Forelimb muscle (tissue), 1 donor: ENCODE data around the gene RXRA. TPM values are rescaled to one million over a fixed set of nuclear protein-coding genes. Genes with fewer than 3 reads are reported as not detected.

ENCODE experiments used
- DNase-seq: peaks from one replicate; pipeline ENCODE4 v3.0.0-alpha.2; 2013; ENCODE audit warnings: low read depth
- polyA plus RNA-seq: library from polyadenylated mRNA; unstranded; fragments of 120-200 nt; gene quantifications from one replicate; pipeline ENCODE4 v1.2.1, GENCODE V29; 2013; ENCODE audit not compliant: insufficient read length

The RXRA gene
- polyA plus RNA-seq, 1 donor: 28.9 TPM

DNA sequence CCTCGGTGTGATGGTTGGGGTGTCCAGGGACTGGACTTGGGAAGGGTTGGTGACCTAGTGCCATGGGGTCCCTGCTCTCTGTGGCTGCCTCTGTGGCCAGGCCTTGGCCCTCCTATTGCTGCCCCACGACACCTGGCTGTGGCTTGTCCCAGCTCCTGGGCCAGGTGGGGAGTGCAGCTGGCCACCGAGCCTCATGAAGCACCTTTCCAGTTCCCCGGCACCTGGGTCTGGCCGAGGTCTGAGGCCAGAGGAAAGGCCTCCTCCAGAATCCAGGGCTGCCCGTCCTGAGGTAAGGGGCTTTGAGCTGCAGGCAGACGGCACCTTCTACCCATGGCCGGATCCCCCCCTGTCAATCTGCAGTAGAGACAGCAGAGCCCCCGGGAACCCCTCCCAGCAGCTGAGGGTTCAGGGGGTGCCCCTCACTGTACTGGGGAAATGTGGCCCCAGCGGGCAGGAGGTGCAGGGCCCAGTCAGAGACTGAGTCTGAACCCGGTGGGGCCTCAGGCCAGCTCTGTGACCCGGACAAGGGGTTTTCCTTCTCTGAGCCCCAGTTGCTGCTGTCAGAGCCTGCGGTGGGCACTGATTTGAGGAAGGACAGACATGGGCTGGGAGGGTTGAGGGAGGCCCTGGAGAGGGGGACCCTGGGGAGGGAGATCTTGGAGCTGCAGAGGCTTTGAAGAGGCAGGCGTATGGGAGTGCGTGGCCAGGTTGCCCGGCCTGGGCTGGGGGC, 54.5 kb downstream of the RXRA start:
- DNase-seq: no peak

DNA sequence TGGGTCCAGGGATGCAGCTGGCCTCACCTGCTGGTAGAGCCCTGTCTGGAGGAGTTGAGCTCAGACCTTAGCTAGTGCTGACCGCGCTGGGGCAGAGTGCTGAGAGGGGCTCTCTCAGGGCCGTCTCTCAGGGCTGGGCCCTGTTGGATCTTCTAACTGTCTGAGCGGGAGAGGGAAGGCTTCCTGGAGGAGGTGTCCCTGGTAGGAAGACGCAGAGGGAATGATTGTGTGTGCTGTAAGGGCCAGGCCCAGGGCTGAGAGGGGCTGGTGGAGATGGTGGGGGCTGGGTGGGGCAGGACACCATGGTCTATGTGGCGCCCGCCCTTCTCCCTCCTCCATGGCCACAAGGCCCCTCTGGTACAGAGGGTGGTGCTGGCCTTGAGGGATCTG, 55.0 kb downstream of the RXRA start:
- no peak for DNase-seq

DNA sequence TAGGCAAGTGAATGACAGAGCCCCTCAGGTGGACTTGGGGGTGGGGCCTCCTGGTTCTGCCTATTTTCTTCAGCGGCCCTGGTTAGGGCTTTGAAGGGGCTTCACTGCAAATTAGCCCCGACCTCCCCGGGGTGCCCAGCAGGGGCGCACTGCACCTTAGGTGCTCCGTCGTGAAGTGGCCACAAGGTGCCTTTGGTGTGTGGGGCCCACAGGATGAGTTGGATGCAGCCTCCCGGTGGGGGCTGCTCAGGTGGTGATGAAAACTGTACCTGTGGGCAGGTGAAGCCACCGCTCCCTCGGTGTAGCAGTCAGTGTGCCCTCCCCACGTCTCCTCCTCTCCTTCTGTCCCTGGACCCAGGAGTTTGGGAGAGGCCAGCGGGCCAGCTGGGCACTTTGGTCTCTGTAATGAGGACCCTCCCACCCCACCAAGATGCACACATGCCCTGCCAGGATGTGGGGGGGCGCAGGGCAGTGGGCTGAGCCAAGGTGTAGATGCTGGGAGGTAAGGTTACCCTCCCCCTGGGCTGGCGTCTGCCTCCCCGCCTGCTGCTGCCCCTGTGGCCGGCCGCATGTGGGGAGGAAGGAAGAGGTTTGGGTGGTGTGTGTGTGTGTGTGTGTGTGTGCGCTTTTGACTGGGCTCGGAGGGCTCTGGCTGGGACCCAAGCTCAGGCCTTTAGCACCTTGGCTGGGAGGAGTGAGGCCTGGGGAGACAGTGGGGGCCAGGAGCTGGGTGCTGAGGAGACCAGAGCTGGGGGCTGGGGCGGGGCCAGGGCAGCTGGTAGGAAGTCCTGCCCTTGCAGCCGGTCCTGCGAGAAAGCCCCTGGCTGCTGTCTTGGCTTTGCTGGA, 55.6 kb downstream of the RXRA start:
- DNase-seq: no peak

DNA sequence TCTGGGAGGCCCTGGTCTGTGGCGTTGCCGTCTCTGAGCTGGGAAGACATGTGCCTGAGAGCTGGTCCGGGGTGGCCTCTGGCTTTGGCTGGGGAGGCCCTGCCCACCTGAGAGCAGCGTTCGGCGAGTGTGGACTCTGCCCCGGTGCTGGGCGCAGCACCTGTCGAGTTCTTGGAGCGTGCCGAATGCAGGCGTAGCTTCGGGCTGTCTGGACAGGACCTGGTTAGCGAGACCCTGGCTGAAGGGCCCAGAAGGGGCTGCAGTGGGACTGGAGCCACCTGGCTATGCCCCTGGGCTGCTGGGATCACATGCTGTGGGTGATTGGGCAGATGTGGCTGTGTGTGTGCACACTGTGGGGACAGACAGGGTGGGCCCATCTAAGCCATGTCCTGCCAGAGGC, 56.5 kb downstream of the RXRA start:
- DNase-seq: no peak

DNA sequence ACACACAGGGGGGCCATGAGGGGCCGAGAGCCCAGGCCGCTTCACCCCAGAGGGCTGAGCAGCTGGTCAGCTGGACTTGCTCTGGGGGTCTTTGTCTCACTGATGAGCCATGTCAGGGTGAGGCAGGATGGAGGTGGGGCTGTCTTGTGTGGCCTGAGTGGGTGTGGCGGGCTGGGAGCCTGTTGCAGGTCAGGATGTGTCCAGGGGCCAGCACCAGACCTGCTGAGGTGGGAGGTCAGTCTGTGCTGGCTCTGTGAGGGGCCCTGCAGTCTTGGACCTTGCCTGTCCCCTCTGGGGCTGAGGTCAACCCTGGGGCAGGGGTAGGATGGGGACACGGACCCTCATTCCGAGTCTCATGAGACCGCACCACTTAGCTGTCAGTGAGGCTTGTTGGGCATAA, 56.9 kb downstream of the RXRA start:
- no peak for DNase-seq

DNA sequence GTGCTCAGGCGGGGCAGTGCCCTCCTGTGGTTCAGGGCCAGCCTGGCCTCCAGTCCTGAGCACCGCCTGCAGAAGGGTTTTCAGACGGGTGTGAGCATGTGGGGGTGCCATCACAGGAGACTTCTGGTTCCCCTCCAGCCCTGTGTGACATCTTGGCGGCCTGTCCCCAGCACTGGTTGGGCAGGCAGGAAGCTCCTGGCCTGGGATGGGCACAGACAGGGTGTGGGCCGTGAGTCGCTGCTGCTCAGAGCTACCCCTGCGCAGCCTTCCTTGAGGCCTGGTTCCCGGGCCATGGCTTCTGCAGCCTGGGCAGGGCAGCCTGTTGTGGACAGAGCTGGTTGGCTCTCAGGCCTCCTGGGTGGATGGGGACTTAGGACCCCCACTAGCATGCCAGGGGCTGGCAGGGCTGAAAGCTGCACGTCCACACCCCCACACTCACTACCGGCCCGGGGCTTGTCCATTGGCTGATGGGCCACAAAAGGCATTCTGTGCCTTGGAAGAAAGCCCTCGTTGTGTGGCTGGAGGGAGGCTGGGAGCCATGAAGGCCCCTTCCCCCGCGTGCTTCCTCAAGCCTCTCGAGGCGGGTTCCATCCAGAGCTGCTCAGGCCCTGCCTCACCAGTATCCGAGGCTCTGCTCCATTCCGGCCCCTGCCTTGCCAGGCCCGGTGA, 58.7 kb downstream of the RXRA start:
- no peak for DNase-seq

DNA sequence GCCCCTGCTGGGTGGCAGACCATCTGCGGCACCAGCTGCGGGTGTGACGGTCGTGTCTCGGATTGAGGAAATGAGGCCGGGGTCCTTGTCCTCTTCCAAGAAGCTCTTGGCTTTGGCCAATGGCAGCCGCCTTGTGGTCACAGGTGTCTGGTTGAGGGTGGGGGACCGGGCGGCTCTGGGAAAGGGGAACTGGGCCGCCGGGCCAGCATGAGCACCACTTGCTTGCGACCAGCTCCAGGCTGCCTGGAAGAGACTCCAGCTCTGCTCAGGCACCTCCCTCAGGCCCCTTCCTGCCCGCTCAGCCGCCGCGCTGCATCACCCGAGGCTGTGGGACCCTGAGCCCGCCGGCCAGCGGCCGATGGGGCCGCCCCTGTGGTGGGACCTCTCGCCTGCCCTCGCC, 59.7 kb downstream of the RXRA start:
- no peak for DNase-seq

DNA sequence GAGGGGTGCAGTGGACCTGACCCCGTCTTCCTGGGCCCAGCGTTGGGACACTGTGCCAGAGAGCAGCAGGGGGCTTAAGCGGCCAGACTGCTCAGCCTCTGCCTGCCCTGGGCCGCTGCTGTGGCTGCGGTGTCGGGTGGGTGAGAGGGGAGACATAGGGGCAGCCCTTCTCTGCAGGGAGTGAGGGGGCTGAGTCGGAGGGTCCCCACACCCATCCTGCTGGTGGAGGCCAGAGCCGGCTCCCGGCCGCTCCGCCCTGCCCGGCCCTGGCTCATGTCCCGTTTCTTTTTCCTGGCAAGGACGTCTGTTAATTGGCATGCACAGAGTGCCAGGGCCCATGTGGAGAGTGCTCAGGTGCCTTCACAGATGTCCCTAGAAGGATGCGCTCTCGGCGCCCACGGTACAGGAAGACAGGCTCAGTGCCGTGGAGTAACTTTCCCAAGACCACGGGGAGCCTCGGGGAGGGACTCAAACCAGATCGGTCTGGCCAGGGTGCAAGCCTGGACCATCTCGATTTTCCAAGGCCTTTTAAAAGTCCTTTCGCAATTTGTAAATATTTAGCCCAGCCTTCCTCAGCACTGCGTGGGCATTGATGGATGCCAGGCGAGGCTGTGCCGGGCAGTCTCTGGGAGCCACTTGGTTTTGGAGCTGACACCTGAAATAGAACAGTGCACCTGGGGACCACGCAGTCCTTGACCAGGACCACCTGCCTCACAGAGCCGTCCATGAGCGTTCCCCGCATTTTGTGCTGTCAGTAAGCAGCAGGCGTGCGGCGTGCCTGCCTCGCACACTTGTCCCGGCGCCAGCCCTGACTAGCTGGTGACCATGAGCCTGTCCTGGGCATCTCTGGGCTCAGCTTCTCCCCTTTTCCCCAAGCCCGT, 60.9 kb downstream of the RXRA start:
- DNase-seq: no peak

DNA sequence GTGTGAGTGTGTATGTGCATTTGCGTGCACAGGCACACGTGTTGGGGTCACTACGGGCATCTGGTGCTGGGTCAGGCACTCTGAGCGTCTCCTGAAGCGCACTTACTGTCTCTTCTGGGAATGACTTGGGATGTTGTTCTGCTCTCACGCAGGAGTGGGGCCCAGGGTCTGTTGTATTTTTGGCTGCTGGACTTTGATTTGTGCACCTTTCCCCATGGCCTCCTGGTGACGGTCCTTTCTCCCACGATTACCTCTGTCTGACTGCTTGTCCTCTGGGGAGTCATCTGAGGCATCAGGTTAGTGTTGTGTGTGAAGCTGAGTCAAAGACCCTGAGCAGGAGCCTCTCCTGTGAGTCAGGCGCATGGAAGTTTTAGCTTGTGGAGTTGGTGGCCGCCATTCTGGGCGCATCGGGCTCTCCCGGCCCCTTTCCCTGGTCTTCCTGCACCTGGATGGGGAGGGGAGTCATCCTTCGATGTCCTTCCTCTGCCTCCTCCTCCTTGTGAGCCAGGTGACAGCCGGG, 62.1 kb downstream of the RXRA start:
- no peak for DNase-seq

DNA sequence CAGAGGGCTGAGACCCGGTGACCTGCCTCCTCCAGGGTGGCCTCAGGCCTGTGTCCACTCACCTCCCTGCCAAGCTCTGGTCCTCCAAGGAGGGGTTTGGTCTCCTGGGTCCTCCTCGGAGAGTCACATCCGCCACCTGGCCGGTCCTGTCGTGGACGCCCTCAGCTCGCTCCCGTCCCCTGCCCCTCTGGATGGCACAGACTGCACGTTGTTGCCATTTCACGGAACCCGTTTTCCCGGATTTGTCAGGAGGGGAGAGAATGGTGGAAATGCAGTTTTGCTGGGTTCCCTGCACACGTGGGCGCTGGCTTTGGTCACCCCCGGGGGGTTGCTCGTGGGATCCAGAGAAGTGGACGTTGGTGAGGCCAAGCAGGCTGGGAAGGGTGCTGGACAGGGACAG, 62.7 kb downstream of the RXRA start:
- no peak for DNase-seq

DNA sequence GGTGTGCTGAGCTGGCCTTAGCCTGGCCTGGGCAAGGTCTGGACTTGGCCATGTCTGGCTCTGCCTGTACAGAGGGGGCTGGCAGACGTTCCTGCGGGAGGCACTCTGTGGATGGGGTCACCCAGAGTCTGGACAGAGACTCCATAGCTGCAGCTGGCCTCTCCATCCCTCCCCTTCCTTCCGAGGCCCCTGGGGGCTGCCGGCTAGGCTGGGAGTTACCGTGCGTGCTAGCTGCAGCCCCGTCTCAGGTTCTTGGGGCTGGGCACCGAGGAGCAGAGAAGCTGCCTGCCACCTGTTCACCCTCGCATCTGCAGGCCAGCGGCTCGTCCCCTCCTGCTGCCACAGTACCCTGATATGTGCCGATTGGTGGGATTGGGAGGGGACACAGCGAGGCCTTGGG, 63.4 kb downstream of the RXRA start:
- no peak for DNase-seq

DNA sequence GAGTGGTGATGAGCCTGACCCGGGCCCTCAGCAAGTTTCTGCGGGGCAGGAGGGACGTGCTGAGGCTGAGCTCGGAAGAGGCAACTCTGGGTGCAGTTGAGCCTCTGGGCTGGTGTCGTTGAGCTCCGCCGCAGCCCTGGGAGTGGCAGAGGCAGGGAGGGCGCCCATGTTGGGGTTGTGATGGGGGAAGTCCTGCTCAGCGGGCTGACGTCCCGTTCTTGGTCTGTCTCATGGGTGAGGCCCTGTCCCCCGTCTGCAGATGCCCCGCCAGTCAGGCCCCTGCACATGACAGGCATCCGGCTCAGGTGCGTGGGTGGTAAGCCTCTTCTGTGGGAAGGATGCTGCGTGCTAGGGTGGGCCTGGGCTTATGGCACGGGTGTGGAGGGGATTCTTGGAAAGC, 64.3 kb downstream of the RXRA start:
- DNase-seq: no peak

DNA sequence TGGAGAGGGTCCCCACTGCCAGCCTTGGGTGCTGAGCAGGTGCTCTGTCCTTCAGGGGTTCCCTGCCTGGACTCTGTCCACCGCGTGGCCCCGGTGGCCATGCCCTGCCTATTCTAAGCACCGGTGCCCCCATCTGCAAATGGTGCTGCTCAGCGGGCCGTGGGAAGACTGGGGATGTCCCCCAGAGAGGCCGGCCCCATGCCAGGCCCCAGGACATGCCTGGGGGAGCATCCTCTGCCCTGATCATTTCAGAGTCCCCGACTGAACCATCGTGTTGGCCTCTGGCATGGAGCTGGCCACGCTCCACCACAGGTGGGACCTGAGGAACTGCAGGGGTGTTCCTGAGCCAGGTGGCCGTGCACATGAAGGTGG, 64.7 kb downstream of the RXRA start:
- no peak for DNase-seq

DNA sequence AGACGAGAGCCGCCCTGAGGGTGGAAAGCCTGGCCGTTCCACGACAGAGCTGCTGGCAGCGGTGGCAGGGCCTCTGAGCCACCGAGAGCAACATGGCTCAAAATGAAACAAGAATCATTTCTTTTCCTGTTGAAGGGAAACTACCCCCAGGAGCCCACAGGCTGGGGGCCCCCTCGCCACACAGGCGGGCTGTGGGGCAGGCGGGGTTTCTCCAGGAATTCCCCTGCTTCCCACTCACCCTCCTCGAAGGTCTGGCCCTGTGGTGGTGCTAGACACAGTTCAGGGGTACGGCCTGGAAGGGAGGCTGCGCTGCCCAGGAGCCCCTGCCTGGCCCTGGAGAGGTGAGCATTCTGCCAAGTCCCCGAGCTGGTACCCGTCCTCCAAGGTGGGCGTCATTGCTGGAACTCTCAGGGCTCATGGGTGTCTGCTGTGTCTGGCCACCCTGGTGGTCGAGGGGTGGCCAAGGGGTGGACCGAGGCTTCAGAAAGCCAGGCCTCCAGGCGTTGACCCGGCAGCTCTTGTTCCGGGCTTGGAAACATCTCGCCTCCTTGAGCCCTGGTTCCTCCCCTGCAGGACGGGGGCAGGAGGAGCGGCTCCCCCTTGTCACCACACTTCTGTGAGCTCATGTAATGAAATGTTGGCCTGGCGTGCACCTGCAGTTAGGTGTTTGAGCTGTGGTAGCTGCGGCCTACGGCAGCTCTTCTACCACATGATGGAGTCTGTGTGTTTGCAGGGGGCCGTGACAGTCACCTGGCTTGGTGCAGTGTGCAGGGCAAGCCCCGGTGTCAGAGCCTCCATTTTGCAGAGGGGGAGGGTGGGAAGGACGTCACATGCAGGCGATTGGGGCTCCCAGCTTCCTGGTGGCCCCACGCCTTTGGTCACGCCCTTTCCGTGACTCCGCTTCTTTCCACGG, 65.3 kb downstream of the RXRA start:
- no peak for DNase-seq

DNA sequence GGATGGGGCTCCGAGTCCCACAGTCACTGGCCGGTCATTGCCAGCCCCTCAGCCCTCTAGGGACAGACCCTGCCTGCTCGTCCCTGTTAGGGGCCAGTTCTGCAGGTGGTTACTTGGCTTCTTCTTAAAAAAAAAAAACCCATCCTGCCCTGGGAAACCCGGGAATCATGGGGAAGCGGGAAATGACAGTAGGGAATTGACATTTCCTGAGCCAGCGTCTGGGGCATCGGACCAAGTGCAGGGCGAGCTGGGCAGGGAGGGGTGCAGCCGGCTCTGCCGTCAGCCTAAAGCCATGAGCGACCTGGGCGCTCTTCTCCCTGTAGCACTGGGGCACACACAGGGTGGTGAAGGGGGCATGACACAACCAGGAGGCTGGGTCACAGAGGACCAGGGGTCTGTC, 66.6 kb downstream of the RXRA start:
- DNase-seq: no peak

DNA sequence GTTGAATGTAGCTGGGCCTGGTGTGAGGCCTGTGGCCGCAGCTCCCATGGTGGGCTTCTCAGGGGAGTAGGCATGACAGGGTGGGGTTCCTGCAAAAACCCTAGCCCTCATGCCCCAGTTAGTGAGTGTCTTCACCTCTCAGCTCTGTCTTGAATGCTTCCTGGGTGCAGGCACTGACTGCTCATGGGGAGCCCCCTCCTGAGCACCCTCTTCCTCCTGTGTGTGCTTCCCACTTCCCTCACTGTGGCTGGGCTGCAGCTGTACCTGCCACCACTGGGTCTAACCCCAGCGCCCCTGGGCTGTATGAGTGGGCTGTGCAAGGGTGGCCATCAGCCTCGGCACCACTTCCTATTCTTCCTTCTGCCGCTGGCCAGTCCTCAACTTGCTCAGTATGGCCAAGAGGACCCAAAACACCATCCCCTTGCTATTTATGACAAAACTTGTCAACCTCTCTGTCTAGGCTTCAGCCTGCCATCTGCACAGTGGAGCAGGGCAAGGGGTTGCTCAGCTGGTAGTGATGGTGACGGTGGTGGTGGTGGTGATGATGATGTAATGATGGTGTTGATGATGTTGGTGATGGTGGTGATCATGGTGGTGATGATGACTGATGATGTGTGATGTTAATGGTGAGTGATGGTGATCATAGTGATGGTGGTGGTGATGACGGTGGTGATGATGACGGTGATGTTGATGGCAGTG, 67.5 kb downstream of the RXRA start:
- no peak for DNase-seq

DNA sequence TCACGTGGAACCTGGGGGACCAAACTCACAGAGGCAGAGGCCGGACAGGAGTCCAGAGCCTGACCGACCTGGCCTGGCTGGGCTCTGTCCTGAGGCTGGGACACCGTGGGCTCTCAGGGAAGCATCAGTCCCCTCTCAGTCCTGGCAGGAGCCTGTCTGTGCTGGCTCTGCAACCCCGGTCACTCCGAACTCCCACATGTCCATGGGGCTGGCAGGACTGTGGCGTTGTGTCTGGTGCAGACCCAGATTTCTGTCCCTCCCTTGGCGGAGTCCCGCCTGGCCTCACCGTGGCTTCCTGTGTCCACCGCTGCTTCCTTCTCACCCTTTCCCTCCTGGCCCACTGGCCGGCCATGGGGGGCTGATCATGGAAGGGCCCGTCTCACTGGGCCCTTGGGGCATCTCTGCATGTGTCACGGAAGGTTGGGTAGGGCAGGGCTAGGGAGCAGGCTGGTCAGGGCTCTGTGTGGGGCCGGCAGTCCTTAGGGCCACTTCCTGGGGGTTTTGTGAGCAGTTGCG, 68.8 kb downstream of the RXRA start:
- DNase-seq: no peak

DNA sequence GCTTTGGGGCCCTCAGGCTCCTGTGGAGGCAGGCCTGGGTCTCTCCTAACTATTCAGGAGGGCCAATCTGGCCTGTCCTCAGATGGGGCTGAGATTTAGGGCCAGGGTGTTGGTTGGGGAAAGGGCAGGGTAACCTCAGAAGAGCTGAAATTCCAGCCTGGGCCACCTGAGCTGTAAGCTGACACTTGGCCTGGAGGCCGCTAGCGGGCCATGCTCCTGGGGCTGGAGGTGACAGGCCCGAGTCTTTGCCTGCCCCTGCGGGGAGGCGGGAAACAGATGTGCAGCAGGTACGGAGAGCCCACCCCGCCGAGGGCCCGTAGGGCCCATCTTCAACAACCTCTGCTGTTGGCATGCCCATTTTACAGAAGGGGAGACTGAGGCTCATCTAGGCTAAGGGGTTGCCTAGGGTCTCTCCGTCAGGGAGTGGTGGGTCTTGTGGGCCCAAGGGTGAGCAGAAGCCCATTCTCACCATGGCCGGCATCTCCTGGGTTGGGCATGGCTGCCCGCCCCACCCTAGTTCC, 69.5 kb downstream of the RXRA start:
- no peak for DNase-seq

DNA sequence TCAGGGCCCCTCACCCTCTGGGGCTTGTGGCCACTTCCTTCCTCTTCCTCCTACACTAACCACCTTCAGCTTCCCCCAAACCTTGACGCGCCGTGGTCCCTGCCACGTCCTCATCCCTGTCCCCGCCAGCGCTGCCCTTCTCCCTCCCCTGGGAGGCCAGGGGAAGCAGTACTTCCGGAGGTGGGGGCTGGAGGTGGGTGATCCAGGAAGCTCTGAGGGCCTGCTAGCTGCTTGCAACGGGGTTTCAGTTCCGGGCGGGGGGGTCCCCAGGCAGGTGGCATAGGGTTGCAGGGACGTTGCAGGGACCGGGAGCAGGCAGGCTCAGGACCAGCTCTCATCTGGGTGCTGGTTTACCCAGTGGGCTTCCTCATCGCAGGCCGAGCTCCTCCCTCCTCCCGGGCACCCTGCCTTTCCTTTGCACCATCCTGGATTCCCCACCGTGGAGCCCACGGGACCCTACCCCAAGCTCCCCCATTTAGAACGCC, 70.0 kb downstream of the RXRA start:
- no peak for DNase-seq
